ENCODE data around the gene PTPRA.
"Not testable (repeated sequence)": the region's sequence is repeated elsewhere in the genome, so short reads cannot be mapped to it uniquely, and the experiment has no call there.

Gene PTPRA

DNA sequence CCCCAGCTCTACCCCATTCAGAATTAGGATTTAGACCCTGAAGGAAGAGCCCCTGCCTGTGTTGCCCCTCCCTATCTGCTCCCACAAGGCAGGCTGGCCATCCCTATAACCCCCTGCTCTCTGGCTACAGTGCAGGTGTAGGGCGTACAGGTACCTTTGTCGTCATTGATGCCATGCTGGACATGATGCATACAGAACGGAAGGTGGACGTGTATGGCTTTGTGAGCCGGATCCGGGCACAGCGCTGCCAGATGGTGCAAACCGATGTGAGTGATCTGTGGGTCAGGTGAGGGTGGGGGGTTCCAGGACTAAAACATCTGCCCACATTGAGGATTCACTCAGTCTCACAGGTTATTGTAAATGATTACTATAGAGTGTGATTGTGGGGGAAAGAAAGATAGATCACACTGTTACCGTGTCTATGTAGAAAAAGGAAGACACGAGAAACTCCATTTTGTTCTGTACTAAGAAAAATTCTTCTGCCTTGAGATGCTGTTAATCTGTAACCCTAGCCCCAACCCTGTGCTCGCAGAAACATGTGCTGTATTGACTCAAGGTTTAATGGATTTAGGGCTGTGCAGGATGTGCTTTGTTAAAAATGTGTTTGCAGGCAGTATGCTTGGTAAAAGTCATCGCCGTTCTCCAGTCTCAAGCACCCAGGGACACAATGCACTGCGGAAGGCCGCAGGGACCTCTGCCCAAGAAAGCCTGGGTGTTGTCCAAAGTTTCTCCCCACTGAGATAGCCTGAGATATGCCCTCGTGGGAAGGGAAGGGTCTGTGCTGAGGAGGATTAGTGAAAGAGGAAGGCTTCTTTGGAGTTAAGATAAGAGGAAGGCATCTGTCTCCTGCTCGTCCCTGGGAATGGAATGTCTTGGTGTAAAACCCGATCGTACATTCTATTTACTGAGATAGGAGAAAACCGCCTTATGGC, 149.5 kb downstream of the PTPRA start:
- in situ Hi-C loops (cut with MboI; ENCODE audit: low pct_unique_long_range_greater_than_20kb, low sequenced_read_pairs): not testable (repeated sequence)

DNA sequence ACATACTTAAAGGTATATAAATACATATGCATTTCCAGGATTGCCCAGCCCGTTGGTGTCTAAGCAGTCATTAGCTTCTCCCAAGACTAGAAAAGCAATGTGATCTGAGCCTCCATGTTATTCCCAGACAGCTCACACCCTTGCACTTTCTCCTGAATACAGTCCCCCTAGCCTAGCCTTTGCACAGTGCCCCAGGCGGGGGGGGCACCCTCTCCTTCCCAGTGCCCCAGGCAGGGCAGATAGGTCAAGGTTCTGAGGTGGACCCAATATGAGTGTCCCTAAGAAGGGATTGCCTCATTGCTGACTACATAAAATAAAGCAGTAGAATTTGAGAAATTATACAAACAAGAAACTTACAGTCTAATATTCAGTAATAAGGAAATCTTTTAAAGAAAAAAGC, 154.7 kb downstream of the PTPRA start:
- in situ Hi-C loops (cut with MboI; ENCODE audit: low pct_unique_long_range_greater_than_20kb, low sequenced_read_pairs): no loop called here
- no peak for DNase-seq

More for the DNA sequence above, 149.5 kb downstream of the PTPRA start:
- DNase-seq: not testable (repeated sequence)

DNA sequence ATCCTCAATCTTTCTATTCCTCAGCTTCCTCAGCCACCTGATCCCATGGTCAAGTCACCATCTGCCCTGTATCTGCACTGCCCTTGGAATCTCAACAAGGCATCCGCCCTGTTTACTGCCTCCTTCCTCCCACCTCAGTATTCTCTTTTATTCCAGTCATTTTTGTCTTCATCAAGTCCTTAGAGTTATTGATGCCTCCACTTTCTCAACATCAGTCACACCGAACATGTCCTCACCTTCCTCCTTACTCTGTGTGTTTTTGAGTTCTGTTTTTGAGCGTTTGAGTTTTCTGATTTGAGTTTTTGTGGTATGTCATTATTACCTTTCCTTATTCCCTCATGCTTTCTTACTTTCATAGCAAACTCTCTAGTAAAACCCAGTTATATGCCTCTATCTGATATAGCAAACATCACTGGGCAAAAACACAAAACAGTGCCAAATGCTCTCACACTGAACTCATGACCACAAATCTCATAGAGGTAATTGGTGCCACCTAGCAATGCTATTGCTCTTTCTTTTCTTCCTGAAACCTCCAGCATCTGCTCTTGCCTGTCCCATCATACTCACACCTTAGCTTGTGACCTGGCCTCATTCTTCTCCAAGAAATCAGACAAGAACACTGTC, 158.4 kb downstream of the PTPRA start:
- in situ Hi-C loops (cut with MboI; ENCODE audit: low pct_unique_long_range_greater_than_20kb, low sequenced_read_pairs): no loop called here
- DNase-seq: no peak

DNA sequence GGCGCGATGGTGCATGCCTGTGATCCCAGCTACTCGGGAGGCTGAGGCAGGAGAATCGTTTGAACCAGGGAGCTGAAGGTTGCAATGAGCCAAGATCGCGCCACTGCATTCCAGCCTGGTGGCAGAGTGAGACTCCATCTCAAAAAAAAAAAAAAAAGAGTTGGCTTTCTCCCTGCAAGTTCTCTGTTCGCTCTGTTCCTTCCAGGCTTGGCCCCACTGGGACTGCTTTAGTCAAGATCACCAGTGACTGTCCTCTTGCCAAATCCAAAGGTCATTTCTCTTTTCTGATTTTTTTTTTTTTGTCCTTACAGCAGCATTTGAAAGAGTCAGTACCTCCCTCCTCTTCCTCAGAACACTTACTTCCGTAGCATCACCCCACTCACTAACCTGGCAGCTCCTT, 159.3 kb downstream of the PTPRA start:
- DNase-seq: no peak
- in situ Hi-C loops (cut with MboI; ENCODE audit: low pct_unique_long_range_greater_than_20kb, low sequenced_read_pairs): no loop called here

DNA sequence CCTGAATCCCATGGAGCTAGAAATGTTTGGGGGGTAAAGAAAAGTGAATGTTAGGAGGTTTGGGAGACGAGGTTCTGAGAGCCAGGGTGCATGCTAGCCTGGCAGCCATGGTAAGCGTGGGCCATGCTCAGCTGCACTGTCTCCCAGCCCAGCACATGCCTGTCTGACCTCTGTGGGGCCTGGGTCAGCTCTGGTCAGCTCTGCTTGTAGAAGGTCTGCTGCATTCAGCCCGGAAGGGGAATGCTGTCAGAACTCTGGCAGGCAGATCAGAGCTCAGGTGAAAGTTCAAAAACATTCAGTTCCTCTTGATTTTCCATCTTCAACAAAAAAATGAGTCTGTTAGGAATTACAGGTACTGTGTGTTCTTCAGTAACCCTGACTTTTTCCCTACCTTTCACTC, 164.4 kb downstream of the PTPRA start:
- in situ Hi-C loops (cut with MboI; ENCODE audit: low pct_unique_long_range_greater_than_20kb, low sequenced_read_pairs): no loop called here
- no peak for DNase-seq

DNA sequence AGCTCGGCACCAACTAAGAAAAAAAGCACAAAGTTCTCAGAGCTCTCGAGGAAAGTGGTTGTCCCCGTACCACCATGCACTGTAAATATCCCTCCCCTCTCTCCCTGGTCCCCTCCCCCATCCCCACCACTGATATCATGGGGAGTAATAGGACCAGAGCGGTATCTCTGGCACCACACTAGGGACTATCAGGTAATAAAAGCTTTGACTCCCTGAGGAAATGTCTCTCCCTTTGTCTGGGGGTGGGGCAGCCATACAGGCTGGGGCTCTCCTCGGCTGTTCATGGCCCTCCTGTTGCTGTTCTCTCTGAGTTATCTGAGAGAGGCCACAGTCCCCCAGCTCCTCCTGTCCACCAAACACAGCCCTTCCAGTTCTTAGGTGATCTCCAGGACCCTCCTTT, 165.2 kb downstream of the PTPRA start:
- no peak for DNase-seq
- in situ Hi-C loops (cut with MboI; ENCODE audit: low pct_unique_long_range_greater_than_20kb, low sequenced_read_pairs): no loop called here

DNA sequence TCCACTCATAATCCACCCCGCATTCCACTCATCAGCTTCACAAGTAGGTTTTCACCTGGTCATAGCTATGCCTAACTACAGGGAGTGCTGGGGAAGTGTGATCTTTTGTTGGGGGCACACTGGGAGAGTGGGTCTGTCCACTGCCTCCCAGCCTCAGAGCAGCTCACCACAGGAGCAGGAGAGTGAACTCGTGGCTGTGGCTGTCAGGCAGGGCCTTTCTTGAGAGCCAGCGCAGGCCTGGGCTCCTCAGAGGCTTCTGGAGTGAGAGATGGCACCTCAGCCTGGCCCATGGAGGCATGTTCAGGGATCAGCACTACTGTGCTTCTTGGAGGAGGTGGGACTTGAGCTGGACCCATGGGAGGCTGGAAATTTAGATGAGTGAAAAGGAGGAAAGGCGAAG, 166.1 kb downstream of the PTPRA start:
- in situ Hi-C loops (cut with MboI; ENCODE audit: low pct_unique_long_range_greater_than_20kb, low sequenced_read_pairs): no loop called here
- DNase-seq: no peak

DNA sequence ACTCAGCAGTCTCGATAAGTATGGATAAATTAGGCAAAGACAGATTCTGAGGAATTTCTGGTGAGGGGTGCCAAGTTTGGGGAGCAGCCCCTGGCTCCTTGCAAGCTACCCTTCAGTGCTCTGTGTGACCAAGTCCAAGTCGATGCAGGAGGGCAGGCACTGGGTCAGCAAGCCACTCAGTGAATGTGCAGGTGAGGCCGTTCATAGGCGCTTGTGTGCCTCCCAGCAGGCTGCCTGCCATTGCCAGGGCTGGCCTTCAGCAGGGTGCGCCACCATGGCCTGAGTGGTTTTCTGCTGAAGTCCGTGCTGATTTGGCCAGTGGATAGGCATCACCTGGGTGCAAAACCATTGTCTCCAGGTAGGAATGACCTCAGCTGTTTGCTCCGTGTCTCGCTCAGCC, 166.8 kb downstream of the PTPRA start:
- DNase-seq: no peak
- in situ Hi-C loops (cut with MboI; ENCODE audit: low pct_unique_long_range_greater_than_20kb, low sequenced_read_pairs): no loop called here

DNA sequence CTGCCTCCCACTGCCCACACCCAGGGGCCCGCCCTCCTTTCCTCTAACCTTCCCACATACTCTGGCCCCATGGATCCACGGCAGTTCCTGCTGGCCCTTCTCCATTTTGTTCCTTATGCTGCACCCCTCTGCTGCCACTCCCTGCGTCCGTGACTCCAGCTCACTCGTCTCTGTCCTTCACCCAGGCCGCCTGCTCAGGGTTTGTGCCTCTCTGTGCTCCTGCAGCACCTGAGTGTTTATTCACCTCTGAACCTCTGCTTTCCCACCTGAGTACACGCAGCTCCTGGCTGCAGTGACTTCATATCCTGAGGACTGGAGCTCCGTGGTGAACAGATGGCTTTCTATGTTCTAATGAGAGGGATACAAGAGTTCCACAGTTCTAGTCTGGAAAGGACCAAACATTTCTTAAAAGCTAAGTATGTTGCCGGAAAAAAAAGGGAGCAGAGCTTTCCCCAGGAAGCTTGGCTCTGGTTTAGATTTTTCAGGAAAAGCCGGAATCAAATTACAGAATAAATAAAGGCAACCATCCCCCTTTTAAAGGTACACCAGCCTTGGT, 168.7 kb downstream of the PTPRA start:
- no peak for DNase-seq
- in situ Hi-C loops (cut with MboI; ENCODE audit: low pct_unique_long_range_greater_than_20kb, low sequenced_read_pairs): no loop called here

DNA sequence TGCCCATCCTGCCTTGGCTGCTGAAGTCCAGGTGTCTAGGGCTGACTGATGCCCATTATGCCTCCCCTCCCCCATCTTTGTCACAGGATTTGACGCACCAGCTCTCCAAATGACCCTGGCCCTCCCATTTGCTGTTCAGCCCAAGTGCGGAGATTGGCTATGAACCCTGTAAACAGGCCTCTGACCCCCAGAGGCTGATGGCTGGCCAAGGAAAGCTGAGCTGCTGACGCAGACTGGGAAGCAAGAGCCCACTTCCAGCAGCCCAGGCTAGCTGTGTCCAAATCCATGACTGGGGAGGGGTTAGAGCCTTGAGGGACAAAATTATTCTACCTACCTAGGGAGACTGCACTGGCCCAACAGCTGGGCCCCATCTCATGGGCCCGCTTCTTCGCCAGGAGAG, 169.3 kb downstream of the PTPRA start:
- in situ Hi-C loops (cut with MboI; ENCODE audit: low pct_unique_long_range_greater_than_20kb, low sequenced_read_pairs): no loop called here
- DNase-seq: no peak

DNA sequence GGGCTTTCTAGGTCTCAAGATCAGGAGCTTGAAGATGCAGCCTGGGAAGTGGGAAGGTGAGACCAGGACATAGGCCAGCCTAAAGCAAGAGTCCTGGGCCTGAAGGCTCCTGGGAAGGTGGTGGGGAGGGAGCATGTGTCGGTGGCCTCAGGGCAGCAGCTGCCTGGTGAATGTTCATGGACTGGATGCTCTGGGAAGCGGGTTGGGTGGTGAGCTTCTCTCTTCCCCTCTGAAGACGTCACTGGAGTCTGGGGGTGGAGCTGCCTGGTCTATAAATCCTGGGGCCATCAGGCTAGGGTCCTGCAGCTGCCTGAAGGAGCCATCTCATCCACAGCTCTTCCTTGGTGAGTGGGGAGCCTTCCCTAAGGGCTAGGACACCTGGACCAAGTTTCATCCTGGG, 170.0 kb downstream of the PTPRA start, which contains the start of gene GNRH2:
Gene GNRH2, plus strand, starts transcription at position 301 of the 400 bp plus-strand sequence. CDS start 793 bp downstream, outside the sequence.
- in situ Hi-C loops (cut with MboI; ENCODE audit: low pct_unique_long_range_greater_than_20kb, low sequenced_read_pairs): no loop called here
- no peak for DNase-seq

DNA sequence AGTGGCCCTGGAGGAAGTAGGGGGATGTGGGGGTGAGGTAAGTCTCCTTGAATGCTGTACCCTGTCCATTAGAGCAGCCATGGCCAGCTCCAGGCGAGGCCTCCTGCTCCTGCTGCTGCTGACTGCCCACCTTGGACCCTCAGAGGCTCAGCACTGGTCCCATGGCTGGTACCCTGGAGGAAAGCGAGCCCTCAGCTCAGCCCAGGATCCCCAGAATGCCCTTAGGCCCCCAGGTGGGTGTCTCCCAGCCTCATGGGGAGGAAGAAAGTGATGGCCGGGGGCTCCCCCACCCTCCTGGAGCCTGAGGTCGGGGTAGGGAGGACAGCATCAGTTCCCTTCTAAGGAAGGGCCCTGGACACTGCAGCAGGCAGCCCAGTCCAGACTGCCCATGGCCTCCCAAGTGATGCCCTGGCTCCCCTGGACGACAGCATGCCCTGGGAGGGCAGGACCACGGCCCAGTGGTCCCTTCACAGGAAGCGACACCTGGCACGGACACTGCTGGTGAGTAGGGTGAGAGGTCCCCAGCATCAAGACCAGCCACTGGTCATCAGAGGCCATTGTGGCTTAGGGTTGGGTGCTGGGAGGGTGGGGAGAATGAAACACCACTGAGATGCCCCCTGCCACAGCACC, 171.2 kb downstream of the PTPRA start:
- no peak for DNase-seq
- in situ Hi-C loops (cut with MboI; ENCODE audit: low pct_unique_long_range_greater_than_20kb, low sequenced_read_pairs): no loop called here

DNA sequence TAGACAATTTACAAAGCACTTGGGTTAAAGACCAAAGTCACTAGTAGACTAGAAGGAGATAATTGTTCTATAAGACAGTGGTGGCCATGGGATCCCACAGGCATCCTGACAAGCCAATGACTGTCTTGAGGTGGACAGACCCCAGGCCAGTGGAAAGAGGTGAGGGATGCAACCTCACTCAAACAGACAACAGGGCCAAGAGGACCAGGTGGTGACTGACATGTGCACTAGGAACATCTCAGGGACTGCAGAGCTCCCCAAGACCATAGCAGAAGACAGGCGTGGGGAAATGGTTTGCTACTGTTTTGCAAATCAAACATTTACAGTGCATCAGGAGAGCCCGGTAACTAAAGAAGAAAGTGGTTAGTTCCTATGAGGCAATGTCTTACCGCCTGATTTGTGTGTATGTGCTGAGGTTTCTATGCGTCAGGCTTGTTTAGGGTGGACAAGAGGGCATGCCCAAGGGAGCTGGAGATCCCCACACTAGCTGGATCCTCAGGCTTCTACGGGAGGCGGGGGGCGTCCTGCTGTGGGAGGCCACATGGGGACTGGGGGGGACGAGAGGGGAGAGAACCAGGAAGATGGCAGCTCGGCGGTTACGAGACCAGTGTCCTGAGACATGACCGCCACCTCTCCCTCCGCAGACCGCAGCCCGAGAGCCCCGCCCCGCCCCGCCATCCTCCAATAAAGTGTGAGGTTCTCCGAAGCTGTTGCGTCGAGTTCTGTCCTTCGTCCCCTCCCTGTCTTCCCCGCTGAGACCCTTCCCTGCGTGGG, 171.9 kb downstream of the PTPRA start:
- in situ Hi-C loops (cut with MboI; ENCODE audit: low pct_unique_long_range_greater_than_20kb, low sequenced_read_pairs): no loop called here
- DNase-seq: peak; percentile 92

DNA sequence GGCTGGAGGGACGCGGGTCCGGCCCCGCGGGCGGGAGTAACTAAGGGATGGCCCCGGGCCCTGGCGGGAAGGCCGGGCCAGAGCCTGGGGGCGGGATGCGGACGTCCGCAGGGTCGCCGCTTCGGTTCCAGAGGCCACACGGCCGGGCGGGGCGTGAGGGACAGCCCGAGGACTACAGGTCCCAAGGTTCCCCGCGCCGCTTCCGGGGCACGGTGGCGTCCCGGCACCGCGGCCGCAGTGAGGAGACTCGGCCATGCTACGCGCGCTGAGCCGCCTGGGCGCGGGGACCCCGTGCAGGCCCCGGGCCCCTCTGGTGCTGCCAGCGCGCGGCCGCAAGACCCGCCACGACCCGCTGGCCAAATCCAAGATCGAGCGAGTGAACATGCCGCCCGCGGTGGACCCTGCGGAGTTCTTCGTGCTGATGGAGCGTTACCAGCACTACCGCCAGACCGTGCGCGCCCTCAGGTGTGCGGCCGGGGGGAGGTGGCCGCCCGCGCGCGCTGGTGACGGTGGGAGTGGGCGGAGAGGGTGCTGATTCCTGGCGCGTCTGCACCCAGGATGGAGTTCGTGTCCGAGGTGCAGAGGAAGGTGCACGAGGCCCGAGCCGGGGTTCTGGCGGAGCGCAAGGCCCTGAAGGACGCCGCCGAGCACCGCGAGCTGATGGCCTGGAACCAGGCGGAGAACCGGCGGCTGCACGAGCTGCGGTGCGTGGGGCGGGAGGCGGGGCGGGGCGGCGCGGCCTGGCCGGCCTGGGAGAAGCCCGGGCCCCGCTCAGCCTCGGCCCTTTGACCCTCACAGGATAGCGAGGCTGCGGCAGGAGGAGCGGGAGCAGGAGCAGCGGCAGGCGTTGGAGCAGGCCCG, 172.8 kb downstream of the PTPRA start, which contains the start of gene MRPS26:
Gene MRPS26, plus strand, starts transcription at position 237 of the 861 bp plus-strand sequence. Its CDS starts 17 bp downstream, at position 254.
- in situ Hi-C loops (cut with MboI; ENCODE audit: low pct_unique_long_range_greater_than_20kb, low sequenced_read_pairs): no loop called here
- DNase-seq: no peak

DNA sequence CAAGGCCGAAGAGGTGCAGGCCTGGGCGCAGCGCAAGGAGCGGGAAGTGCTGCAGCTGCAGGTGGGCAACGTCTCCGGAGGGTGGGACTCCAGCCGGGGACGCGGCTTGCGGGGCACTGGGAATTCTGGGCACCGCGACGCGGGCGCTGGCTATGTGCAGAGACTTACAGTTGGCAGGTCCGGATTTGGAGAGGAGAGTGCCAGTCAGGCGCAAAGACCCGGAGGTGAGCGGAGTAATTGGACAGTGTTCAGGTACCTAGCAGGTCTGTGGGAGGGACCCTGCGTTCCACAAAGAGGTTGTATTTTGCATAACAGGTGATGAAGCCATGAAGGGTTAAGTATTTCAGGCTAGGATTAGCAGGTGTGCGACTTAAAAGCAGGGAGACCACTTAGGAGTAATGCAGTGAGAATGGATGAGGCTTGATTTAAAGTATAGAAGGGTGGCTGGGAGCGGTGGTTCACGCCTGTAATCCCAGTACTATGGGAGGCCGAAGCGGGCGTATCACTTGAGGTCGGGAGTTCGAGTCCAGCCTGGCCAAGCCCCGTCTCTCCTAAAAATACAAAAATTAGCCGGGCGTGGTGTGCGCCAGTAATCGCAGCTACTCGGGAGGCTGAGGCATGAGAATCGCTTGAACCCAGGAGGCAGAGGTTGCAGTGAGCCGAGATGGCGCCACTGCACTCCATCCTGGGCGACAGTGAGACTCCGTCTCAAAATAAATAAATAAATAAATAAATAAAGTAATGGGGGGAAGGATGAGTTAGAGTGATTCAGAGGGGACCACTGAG, 173.6 kb downstream of the PTPRA start:
- peak; percentile 54 for DNase-seq
- in situ Hi-C loops (cut with MboI; ENCODE audit: low pct_unique_long_range_greater_than_20kb, low sequenced_read_pairs): no loop called here

DNA sequence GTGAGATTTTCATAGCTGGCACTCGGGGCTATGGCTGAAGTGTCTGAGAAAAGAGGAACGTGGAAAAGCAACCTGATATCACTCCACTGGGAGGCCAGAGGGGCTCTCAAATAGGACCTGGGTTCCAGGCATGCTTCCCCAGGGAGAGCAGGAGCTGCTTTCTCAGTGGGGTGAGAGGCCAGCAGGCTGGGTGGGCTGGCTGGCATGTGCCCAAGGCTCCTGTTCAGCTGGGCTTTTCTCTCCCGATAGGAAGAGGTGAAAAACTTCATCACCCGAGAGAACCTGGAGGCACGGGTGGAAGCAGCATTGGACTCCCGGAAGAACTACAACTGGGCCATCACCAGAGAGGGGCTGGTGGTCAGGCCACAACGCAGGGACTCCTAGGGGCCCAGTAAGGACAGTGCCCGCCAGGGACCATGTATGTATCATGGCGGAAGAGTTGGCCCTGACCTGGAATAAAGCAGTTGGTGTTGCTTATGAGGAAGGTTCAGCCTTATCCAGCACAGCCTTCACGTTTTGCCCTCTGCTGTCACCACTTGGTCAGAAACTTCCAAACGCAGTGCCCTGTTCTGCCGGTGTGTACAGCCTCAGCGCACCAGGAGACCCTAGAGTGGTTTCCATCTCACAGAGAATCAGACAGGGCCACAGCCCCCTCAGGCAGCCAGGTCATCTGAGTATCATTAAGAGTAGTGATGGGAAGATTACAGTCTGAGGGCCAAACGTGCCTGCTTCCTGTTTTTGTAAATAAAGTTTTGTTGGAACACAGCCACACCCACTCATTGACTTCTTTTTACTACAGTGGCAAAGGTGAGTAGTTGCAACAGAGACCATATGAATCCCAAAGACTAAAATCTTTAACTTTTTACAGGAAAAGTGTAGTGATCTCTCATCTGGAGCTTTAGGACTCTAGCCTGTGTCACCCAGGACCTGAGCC, 174.5 kb downstream of the PTPRA start:
- peak; percentile 67 for DNase-seq
- in situ Hi-C loops (cut with MboI; ENCODE audit: low pct_unique_long_range_greater_than_20kb, low sequenced_read_pairs): no loop called here

All from KBM-7 (cell line).